ENCODE results near the gene MYOZ2.
"Not testable (repeated sequence)": the region's sequence is repeated elsewhere in the genome, so short reads cannot be mapped to it uniquely, and the experiment has no call there.

The MYOZ2 gene

DNA sequence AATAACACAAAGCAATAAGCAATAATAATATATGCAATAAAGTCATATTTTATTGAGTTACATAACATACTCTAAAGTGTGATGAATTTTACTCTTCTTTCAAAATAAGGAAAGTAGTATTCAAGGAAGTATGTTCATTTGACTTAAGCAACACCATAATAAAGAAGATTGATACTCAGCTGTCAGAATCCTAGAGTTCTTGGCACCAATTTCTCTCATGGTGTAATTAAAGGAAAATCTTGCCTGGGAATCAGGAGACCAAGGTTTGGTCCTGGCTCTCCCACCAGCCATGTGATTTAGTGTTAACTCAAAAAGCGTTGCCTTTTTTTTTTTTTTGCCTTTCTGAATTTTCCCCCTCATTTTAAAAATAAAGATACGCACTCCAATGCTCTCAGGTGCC is 17.1 kb downstream of the MYOZ2 start:
- no peak overlapping the region for H3K4me3 ChIP-seq (ENCODE audit: low read length)
- no peak for DNase-seq (ENCODE audit: low read depth)
- TF ChIP-seq, protein P1, sequence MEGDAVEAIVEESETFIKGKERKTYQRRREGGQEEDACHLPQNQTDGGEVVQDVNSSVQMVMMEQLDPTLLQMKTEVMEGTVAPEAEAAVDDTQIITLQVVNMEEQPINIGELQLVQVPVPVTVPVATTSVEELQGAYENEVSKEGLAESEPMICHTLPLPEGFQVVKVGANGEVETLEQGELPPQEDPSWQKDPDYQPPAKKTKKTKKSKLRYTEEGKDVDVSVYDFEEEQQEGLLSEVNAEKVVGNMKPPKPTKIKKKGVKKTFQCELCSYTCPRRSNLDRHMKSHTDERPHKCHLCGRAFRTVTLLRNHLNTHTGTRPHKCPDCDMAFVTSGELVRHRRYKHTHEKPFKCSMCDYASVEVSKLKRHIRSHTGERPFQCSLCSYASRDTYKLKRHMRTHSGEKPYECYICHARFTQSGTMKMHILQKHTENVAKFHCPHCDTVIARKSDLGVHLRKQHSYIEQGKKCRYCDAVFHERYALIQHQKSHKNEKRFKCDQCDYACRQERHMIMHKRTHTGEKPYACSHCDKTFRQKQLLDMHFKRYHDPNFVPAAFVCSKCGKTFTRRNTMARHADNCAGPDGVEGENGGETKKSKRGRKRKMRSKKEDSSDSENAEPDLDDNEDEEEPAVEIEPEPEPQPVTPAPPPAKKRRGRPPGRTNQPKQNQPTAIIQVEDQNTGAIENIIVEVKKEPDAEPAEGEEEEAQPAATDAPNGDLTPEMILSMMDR (conservative IDR thresholded peaks at IDR 0.05; ENCODE audit: low read depth, low read length): no peak

- TF ChIP-seq, protein P1 (conservative IDR thresholded peaks at IDR 0.05; ENCODE audit: low read depth, low read length): no peak
- no peak for DNase-seq (ENCODE audit: low read depth)
- H3K4me3 ChIP-seq (ENCODE audit: low read length): no peak overlapping the region
These were observed 26.5 kb downstream of the MYOZ2 start for GRCh38 chr4:119162174-119162573.

GRCh38 chr4:119165767-119166166 is 30.1 kb downstream of the MYOZ2 start:
- H3K4me3 ChIP-seq (ENCODE audit: low read length): no peak overlapping the region
- TF ChIP-seq, protein P1 (conservative IDR thresholded peaks at IDR 0.05; ENCODE audit: low read depth, low read length): no peak
- no peak for DNase-seq (ENCODE audit: low read depth)

DNA sequence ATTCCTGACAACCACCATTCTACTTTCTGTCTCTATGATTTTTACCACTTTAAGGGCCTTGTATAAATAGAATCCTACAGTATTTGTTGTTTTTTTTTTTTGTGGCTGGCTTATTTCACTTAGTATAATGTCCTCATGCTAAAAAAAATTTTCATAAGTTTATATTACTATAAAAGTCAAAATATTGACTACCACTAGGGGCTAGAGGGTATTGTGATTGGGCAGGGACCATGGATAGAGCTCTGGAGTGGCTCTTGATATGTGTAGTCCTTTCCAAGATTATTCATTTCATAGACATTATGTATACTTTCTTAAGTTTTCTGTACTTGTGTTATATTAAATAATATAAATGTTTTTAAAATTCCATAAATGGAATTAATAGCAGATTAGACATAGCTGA is 34.6 kb downstream of the MYOZ2 start:
- TF ChIP-seq, protein P1 (conservative IDR thresholded peaks at IDR 0.05; ENCODE audit: low read depth, low read length): no peak
- no peak for DNase-seq (ENCODE audit: low read depth)
- no peak overlapping the region for H3K4me3 ChIP-seq (ENCODE audit: low read length)

GRCh38 chr4:119172223-119172622 is 36.6 kb downstream of the MYOZ2 start:
- no peak overlapping the region for H3K4me3 ChIP-seq (ENCODE audit: low read length)
- TF ChIP-seq, protein P1 (conservative IDR thresholded peaks at IDR 0.05; ENCODE audit: low read depth, low read length): no peak
- no peak for DNase-seq (ENCODE audit: low read depth)

DNA sequence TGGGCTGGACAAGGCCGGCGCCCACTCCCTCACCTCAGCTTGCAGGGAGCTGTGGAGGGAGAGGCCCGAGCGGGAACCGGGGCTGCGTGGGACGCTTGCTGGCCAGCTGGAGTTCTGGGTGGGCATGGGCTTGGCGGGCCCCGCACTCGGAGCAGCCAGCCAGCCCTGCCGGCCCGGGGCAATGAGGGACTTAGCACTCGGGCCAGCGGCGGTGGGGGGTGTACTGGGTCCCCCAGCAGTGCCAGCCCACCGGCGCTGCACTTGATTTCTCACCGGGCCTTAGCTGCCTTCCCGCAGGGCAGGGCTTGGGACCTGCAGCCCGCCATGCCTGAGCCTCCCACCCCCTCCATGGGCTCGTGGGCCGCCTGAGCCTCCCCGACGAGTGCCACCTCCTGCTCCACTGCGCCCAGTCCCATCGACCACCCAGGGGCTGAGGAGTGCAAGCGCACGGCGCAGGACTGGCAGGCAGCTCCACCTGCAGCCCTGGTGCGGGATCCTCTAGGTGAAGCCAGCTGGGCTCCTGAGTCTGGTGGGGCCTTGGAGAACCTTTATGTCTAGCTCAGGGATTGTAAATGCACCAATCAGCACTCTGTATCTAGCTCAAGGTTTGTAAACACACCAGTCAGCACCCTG is 38.2 kb downstream of the MYOZ2 start:
- DNase-seq (ENCODE audit: low read depth); H3K4me3 ChIP-seq (ENCODE audit: low read length): not testable (repeated sequence)

GRCh38 chr4:119179011-119179410 is 43.4 kb downstream of the MYOZ2 start:
- no peak for DNase-seq (ENCODE audit: low read depth)
- no peak overlapping the region for H3K4me3 ChIP-seq (ENCODE audit: low read length)
- TF ChIP-seq, protein P1 (conservative IDR thresholded peaks at IDR 0.05; ENCODE audit: low read depth, low read length): no peak

Measured in retinal pigment epithelial cell (primary cell).